HG03280 (cell line): Measurements from ENCODE around the gene CYP2J2.
"Not testable (repeated sequence)": the region's sequence is repeated elsewhere in the genome, so short reads cannot be mapped to it uniquely, and the experiment has no call there.

Experiments used
- ATAC-seq: cut with Tn5 transposase; IDR thresholded peaks from one replicate; pipeline ENCODE4 v1.9.1; 2021; ENCODE audit warnings: mild to moderate bottlenecking, moderate library complexity; ENCODE audit not compliant: unreplicated experiment

Gene CYP2J2

DNA sequence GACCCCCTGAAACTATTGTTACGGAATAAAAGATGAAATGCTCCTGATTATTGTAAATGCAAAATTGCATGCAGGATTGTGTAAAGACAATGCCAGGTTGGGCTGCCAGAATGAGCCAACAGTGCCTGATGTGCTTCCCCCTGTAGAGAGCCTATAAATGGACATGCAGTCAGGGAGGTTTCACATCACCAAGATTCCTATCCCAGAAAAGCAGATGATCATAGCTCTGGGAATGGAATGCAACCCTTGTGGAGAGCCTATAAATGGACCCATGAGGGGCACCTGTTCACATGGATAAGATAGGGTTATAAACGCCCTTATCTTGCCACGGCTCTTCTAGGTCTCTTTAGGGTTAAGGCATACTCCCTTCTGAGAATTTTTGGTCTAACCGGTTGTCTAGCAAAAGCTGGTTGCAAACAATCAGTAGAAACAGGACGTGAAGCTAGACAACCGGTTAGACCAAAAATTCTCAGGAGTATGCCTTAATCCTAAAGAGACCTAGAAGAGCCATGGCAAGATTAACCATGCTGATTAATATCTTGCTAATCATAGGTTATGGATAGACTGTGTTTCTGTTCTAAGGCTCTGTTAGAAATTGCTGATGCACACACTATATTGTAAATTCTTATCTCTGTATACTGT lies 5.2 kb downstream of the CYP2J2 start:
- ATAC-seq, result not testable (repeated sequence)

DNA sequence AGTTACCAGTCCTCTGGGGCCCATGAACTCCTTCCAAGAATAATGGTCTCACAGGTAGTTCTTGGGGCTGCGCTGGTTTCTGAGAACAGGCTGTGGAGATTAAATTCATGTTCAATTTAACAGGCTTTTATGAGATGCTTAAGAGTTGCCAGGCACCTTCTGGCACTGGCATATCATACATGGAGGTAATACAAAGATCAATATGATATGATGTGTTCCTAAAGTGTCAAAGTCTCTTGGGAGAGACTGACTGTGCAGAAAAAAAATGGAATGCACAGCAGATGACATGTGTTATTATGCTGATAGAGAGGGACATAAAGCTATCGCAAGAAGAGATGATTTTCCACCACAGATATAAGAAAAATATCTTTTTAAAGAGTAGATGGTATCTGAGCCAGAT lies 6.8 kb downstream of the CYP2J2 start:
- no peak for ATAC-seq

DNA sequence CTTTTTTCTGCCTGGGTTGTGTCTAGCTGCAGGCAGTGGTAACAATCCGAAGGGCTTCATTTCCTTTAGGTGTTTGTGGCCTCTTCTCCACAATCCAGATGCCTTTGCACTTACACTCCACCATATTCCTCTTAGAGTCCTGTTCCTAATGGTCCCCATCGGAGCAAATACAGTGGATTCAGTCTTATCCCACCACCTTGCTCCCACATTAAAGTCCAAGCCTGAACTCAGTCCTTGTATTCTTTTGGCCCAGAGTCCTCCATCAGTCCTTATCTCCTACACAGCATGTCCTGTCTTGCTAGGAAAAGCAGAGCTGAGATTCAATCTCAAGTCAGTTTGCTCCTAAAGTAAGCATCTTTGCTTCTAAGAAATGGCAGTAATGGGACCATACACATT lies 8.8 kb downstream of the CYP2J2 start:
- no peak for ATAC-seq

DNA sequence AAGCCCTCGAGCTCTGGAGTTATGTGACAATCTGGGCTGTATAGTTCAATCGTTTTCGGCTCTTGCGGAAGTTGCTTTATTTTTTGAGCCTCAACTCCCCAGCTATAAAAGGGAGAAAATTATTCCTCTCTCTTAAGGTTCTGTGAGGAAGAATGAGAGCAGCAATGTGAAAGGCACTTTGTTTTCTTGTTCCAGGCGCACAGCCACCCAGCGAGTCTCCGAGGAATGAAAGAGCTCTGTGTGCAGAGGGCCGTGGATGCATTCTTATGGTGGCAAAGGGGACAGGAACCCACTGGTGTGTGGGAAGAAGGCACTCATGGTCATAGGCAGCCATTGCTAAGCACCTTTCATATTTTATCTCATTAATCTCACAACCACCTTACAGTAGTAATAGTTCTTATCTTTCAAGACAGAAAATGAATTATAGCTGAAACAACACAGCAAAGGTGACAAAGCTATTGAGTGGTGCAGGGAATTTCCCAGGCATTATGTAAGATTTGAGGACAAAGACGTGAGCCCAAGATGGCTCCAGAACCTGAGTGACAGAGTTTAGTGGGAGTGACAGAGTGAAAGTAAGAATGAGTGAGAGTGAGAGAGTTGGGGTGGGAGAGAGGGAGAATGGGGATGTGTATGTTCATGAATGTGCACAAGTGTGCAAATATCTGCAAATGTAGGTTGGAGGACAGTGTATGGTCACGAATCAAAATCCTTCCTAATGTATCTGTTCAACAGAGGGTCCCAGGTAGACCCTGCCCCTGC lies 9.4 kb downstream of the CYP2J2 start:
- ATAC-seq, result no peak

DNA sequence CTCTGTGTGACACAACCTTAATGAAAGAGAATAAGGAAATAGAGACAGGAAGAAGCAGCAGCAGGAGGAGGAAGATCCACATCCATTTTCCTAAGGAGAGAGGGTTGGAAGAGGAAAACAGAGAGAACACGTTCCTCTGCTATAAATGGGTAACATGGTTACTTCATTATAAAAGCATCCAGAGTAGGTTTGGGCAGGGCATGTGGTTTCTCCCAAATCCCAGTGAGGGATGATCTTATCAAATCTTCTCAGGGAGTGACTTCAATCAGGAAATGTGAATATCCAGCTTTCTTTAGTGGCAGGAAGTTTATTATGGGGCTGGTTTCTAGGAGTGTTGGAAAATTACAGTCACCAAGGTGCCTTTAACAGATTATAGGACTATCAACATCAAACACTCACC lies 11.1 kb downstream of the CYP2J2 start:
- ATAC-seq, result no peak

DNA sequence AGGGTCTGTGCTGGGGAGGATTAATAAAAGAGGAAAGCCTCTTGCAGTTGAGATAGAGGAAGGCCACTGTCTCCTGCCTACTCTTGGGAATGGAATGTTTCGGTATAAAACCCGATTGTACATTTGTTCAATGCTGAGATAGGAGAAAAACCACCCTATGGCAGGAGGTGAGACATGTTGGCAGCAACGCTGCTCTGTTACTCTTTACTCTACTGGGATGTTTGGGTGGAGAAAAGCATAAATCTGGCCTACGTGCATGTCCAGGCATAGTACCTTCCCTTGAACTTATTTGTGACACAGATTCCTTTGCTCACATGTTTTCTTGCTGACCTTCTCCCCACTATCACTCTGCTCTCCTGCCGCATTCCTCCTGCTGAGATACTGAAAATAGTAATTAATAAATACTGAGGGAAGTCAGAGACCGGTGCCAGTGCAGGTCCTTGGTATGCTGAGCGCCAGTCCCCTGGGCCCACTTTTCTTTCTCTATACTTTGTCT lies 11.7 kb downstream of the CYP2J2 start:
- not testable (repeated sequence) for ATAC-seq

DNA sequence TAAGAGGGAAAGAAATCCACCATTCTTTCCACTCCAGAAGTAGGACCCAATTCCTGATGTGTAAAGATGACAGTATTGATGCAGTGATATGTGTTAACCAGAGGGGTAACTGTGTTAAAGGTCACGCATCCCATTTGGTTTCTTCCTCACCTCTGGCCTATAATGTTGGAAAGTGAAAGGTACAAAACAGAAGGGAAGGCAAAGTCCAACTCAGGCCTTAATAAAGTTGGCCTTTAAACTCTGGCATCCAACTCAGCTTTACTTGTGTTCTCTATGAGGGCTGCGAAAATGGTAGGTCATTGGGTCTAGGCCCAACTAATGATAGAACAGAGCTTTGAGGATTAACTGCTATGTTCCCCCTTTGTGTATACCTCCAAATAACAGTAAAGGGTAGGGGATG lies 17.9 kb downstream of the CYP2J2 start:
- ATAC-seq, result no peak

DNA sequence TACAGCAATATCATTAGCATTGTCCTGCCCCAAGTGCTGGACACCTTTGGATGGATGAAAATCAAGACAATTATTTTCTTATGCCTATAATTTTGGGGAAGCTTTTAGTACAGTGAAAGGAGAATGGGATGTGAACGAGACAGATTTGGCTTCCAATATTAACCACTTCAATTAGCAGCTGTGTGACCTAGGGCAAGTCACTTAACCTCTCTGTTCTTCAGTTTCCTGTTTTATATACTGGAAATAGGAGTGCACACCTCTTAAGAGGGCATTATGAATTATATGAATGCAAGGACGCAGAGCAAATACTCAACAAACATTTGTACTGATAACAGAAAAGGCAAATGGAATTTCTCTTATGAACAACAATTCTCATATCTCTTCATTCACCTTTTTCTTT lies 18.5 kb downstream of the CYP2J2 start:
- no peak for ATAC-seq

DNA sequence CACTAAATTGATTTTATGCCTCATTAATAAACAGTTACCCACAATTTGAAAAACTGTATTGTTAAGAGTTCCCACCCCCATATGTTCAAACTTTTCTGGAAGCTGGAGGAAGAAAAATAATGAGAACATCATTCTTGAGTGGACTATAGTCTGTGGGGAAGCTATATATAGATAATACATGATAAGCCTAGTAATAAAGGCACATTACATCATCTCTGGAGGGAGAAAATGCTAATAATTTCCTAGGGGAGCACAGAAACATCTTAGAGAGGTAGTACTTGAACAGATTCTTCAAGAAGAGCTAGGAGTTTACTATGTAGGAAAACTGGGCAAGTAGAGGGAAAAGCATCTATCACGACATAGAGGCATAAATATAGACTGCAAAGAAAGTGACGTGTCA lies 19.6 kb downstream of the CYP2J2 start:
- ATAC-seq, result no peak

DNA sequence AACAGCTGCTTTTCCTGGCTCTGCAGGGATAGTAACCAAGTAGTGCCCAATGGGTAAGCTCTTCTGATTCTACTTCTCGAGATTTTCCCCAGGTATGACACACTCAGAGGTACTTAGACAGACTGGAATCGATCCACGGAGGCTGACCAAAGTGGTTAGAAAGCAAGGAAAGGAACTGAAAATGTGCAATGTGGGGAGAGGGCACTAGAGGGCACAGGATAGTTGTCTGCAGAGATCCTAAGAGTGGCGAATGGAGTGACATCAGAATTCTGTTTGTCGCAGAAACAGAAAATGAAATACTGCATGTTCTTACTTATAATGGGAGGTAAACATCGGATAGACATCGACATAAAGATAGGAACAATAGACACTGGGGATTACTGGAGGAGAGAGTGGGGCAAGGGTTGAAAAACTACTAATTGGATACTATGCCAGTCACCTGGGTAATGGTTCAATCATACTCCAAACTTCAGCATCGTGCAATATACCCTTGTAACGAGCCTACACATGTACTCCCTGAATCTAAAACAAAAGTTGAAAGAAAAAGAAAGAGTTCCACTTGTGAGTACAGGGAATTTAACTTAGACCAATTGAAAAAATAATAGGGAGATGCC lies 23.3 kb downstream of the CYP2J2 start:
- peak; percentile 72 for ATAC-seq

DNA sequence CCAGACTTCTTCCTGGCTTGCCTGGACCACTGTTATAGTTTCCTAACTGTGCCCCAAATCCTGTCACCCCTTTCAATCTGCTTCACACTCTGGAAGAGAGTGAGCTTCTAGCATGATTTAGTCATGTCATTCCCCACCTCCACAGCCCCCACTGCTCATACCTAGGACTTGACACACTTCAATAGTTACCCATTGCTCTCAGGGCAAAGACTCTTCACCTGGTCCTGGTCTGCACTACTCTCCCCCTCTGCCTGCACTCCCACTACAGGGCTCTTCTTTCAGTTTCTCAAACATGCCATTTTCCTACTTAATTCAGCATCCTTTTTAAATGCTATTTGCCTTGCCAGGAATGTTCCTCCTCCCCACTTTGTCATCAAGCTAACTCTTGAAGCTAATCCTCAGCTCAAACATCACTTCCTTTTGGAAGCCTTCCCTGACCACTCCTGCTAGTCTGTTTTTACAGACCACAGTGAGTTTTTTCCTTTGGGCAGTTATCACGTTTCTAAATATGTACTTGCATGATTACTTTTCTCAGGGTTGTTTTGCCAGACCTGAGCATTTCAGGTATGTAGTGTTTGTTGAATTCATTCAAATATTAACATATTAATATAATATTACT lies 24.7 kb downstream of the CYP2J2 start:
- no peak for ATAC-seq

DNA sequence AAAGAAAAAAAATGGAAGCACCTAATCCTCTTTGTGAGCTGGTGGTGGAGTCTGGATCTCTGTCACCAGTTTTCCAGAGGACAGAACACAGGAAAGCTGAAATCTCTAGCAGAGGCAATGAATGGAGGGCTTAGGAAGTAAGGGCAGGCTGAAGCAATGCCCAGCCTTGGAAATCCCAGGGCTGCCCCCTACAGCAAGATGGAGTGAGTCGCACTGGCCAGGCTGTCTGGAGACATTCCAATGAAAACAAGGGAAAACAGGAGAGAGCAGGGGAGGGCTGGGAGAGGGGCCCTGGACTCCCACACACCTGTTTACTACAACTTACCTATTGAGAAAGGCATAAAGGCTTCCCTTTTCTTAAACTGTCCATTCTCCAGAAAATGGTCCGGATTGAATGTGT lies 25.9 kb downstream of the CYP2J2 start:
- ATAC-seq, result no peak

DNA sequence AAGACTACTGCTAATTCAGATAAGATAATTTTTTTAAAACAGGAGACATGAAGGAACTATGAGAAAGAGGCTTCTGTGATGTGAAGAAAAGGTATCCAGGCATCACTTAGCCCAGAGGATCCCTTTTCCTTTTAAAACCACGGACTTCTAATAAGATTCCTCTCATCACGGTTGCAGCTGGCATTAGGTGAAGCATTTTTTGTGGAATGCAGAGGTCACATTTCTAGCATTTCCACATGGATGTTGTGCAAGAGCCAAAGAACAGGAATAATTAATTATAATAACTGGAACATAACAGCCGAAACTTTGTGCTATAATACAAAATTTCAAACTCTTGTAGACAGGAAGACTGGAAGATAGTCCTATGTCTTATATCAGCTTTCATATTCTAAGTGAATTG lies 27.6 kb downstream of the CYP2J2 start:
- ATAC-seq, result no peak

DNA sequence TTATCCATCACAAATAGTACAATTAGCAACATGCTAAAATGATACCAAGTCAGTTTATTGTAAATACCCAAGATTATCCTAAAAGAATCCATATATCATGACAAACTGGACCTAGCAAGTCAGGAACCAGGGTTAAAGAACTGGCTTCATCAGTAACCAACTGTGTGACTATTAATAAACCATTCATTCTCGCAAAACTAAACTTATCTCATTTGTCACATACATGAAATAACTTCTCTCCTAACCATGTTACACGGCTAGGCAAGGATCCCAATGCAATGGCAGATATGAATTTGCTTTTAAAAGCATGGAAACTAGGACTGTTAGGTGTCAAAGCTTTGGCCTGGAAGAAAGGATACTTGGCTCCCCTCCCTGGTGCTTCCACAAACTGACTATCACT lies 29.4 kb downstream of the CYP2J2 start:
- ATAC-seq, result no peak

DNA sequence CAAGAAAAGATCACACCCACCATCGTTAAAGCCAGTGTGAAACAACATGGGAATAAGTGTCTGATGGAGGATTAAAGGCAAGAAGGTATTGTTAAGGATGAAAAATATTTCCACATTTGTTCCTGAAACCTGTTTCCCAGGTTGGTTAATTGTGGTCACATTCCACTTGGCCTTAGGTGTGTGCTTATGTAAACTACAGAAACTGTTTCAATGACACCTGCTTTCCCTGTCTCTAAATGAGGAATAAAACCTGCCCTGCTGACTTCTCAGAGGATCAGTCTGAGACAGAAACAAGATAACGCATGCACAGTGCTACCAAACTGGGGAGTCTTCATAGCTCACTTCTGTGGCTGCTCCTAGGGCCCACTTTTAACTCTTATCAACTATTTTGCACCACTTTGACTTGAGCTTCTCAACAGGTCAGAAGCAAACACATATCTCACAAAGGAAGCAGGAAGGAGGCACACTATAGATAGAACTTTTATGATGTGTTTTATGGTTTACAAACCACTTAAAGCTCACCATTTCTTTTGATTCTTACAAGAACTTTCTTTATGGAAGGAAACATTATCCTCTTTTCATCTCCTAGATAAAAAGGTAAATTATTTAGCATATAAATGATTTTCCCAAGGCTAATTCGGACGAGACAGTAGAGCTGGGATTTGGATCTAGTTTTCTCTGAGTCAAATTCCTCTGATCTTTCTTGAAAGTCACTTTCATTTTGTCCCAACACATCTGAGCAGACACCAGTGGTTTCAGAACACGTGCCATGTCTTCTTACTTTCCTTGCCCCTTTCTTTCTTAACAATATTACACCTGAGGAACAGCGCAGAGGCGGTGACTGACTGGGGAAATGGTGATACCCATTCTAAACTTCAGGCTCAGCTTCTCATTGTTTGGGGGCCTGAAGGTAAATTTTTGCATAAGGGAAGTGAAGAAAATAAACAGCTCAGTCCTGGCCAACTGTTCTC lies 33.4 kb downstream of the CYP2J2 start:
- ATAC-seq, result no peak

DNA sequence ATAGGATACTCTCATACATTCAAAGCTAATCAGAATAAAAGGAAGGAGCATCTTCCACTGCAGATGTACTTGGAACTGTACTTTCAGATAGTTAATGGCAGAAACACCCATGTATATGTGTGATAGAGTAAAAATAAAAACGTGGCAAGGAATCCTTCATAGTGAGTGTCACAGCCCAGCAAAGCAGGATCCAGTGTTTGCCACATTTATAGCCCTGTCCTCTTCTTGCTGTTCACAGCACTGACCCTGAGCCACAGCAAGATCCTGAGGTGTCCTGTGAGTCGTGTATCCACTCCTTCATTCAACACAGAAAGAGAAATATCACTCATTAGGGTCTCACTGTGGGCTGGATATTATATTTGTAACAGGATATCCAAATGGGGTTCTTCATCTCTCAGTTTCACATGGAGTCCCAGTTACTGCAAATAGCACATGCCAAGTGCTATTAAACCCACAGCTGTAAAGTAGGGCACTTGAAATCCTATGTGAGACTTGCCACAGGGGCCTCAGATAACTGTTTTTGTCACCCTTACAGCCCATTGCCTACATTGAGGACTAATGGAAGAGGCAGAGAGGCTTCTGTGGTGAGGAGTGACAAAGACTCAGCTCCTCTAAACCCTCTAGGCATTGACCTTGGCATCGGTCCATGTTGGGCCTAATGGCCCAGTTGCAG lies 41.3 kb downstream of the CYP2J2 start:
- ATAC-seq, result no peak

DNA sequence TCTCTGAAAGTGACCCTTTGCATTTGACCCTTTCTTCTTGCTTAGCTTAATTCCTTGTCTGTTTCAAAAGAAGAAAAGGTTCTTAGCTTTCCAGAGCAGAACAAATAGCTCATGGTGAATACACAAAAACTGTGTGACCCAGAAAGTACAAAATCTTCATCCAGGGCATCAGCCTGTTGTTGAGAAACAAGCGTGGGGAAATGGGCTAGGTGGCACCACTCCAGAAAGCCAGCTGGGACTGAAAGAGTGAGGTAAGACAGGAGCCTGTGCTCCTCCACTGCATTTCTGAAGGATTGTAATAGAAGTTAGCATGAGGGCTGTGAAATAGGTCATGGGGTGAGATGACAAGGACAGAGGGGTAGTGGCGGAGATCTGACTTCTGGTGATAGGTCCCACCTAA lies 45.8 kb downstream of the CYP2J2 start:
- ATAC-seq, result no peak

DNA sequence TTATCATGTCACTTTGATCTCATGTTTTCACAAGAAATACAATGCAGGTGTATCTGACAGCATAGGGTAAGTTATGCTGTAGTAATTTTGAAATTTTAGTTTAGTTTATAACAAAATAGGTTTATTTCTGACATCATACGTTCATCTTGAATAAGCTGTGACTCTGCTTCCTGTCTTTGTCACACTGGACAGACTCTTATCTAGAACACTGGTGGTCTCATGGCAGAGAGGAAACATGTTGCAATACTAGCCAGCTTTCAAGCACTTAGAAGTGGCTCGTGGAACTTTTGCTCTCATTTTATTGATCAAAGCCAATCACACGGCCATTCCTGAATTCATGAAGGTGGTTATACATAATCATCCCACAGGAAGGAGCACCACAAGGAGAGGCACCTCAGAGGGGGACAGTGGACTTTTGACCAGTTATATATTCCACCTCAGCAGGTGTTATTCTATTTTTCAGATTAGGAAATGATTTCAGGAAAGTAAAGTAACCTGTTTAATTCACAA lies 46.5 kb downstream of the CYP2J2 start:
- ATAC-seq, result no peak

DNA sequence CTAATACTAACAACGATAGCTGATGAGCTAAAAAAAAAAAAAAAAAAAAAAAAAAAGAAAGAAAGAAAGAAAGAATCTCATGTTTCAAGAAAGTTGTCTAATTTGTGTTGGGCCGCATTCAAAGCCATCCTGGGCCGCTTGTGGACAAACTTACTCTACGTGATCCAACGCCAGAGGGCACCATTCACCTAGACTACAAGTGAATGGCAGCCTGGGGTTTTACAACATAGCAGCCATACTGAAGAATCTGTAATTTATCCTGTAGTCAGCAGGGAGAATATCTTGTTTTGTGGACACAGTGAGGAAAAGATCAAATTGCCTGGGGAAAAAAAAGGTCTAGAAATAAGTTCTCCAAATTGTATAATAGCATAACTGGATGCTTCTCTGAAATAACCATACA lies 47.0 kb downstream of the CYP2J2 start:
- ATAC-seq, result no peak

DNA sequence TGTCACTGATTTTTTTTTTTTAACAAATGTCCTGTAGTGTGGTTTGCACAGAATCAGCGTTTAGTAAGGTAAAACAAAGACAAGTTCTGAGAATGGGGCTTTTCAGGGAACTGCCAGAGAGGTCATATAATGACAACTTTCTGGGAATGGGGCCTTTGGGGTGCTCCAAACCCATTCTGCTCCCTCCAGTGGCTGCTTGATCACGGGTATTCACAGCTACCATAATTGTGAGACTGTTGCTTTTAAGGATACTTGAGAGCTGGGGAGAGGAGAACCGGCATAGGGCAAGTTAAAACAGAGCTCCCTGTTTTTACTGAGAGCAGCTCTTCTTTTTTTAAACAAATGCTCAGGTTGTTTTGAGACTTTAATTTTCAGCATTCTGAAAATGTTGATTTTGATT lies 48.2 kb downstream of the CYP2J2 start:
- ATAC-seq, result no peak
